T-cell (primary cell): ENCODE measurements around the gene HECW1. TPM values are rescaled to one million over a fixed set of nuclear protein-coding genes. Genes with fewer than 3 reads are reported as not detected.
"Not testable (repeated sequence)": the region's sequence is repeated elsewhere in the genome, so short reads cannot be mapped to it uniquely, and the experiment has no call there.

ENCODE experiments used
- ATAC-seq, 4 experiments: fragments of 200-7000 bp in 3 of 4; fragments of 150-1000 bp in 1 of 4; cut with Tn5 transposase; replicated peaks in 1 of 4; 1 replicate in 3 of 4; 2 replicates in 1 of 4; pipeline ENCODE4 v1.10.0; 2021; ENCODE audit warnings: moderate library complexity in 3 of 4, mild to moderate bottlenecking in 2 of 4, moderate number of reproducible peaks in 1 of 4
- CTCF ChIA-PET, 2 donors: fragments of 300-600 bp; sonication (Branson Sonifier 250); formaldehyde crosslinking; loops; one replicate each; lab custom pipeline; 2022; ENCODE audit warnings: antibody characterized with exemption in 2 of 2; lab: Charles Lee
- POLR2A ChIA-PET, 2 donors: fragments of 300-600 bp; sonication (Branson Sonifier 250); formaldehyde crosslinking; loops; one replicate each; lab custom pipeline; 2022; ENCODE audit warnings: antibody characterized with exemption in 2 of 2; lab: Charles Lee
- DNase-seq, 35 experiments: peaks; one replicate each; pipeline versions ENCODE4 v3.0.0 to v3.0.0-alpha.2; 2013 to 2023
- H3K27ac ChIP-seq: one replicate; pipeline ENCODE4 v1.5.1; 2013; ENCODE audit warnings: low read length
- H3K27me3 ChIP-seq, 2 experiments: replicated peaks in 1 of 2; 1 replicate in 1 of 2; 2 replicates in 1 of 2; pipeline versions ENCODE4 v1.6.1 to v1.7.0; 2013; ENCODE audit warnings: low read length in 1 of 2, mixed read lengths in 1 of 2; ENCODE audit not compliant: control insufficient read depth in 2 of 2, insufficient read depth in 2 of 2; ENCODE audit errors: extremely low read depth in 1 of 2
- H3K36me3 ChIP-seq, 2 donors: 1 replicate in 1 of 2; 2 replicates in 1 of 2; pipeline versions ENCODE4 v1.6.1 to v1.7.0; 2013; ENCODE audit warnings: low read length in 1 of 2; ENCODE audit not compliant: control insufficient read depth in 2 of 2, insufficient read depth in 1 of 2; ENCODE audit errors: extremely low read depth in 1 of 2
- H3K4me1 ChIP-seq, 2 experiments: 1 replicate in 1 of 2; 2 replicates in 1 of 2; pipeline versions ENCODE4 v1.6.1 to v1.7.0; 2013; ENCODE audit warnings: low read length in 2 of 2, mixed read lengths in 1 of 2; ENCODE audit not compliant: insufficient read depth in 2 of 2, control insufficient read depth in 1 of 2; ENCODE audit errors: extremely low read depth in 1 of 2
- H3K4me3 ChIP-seq, 2 donors: 1 replicate in 1 of 2; 2 replicates in 1 of 2; pipeline versions ENCODE4 v1.5.1 to v1.7.0; 2013; ENCODE audit warnings: mild to moderate bottlenecking in 2 of 2, low read length in 1 of 2, moderate library complexity in 1 of 2; ENCODE audit not compliant: control insufficient read depth in 1 of 2; ENCODE audit errors: extremely low read depth in 1 of 2
- H3K9me3 ChIP-seq: 2 replicates; pipeline ENCODE4 v1.7.0; 2013
- H3K27ac Mint-ChIP-seq, 2 donors: one replicate each; pipeline ENCODE4 v1.8.0; 2020 to 2021; ENCODE audit warnings: mild to moderate bottlenecking in 2 of 2, mixed read lengths in 2 of 2
- H3K27me3 Mint-ChIP-seq, 2 donors: one replicate each; pipeline ENCODE4 v1.8.0; 2021 to 2022; ENCODE audit warnings: mixed read lengths in 2 of 2
- H3K36me3 Mint-ChIP-seq: one replicate; pipeline ENCODE4 v1.8.0; 2021; ENCODE audit warnings: mixed read lengths
- H3K4me1 Mint-ChIP-seq, 3 donors: one replicate each; pipeline ENCODE4 v1.8.0; 2020 to 2022; ENCODE audit warnings: mixed read lengths in 3 of 3, mild to moderate bottlenecking in 1 of 3
- H3K4me3 Mint-ChIP-seq, 3 donors: one replicate each; pipeline ENCODE4 v1.8.0; 2020 to 2022; ENCODE audit warnings: mild to moderate bottlenecking in 3 of 3, mixed read lengths in 3 of 3, moderate library complexity in 3 of 3
- H3K9me3 Mint-ChIP-seq, 3 donors: one replicate each; pipeline ENCODE4 v1.8.0; 2020 to 2022; ENCODE audit warnings: mixed read lengths in 3 of 3
- WGBS: methylation state at CpG from one replicate; pipeline ENCODE4 v1.1.5; 2013; ENCODE audit warnings: missing lambda C conversion rate; ENCODE audit not compliant: insufficient coverage; 5-methylcytosine and 5-hydroxymethylcytosine counted together
- total RNA-seq, 35 experiments: library from RNA in 6 of 35; stranded (reverse) in 6 of 35; fragments of 120-200 nt in 1 of 35; gene quantifications; one replicate each; pipeline versions ENCODE4 v1.2.1 to v1.2.4 and lab custom pipeline; 2013 to 2026

HECW1 gene
- total RNA-seq, 5 donors from 2014 or later (not counting 1 experiment from before 2014, with no cell fraction given): not detected

- Mint-ChIP-seq H3K4me1 (no peaks in the 10 kb centered on the region), H3K36me3 (no peaks in the 10 kb centered on the region), H3K27ac (no peak overlapping the region), H3K4me3 (no peak overlapping the region), H3K9me3 (no peaks in the 10 kb centered on the region), H3K27me3 (peaks cover 2 to 7% of the 10 kb centered on the region in 2 donors)
- DNase-seq: no peak
- CTCF ChIA-PET: no interaction called here
- no peaks in the 10 kb centered on the region for H3K36me3 ChIP-seq
- 94% methylated on average over 2 of the region's 8 CpGs for WGBS
- H3K4me3 ChIP-seq: no peak overlapping the region
- peaks cover 0 to 11% of the 10 kb centered on the region in 2 experiments for H3K27me3 ChIP-seq
- H3K4me1 ChIP-seq: no peaks in the 10 kb centered on the region
- POLR2A ChIA-PET: no interaction called here
- H3K27ac ChIP-seq: no peak overlapping the region
- ATAC-seq: no peak
- no peaks in the 10 kb centered on the region for H3K9me3 ChIP-seq
Measured at GRCh38 chr7:43332193-43332796, 219.8 kb downstream of the HECW1 start.

GRCh38 chr7:43337191-43337590, 224.7 kb downstream of the HECW1 start:
- POLR2A ChIA-PET: no interaction called here
- H3K9me3 Mint-ChIP-seq: no peaks in the 10 kb centered on the region
- peaks cover 8 to 19% of the 10 kb centered on the region in 2 donors for H3K27me3 Mint-ChIP-seq
- Histone ChIP-seq H3K27me3 (peaks cover 0 to 3% of the 10 kb centered on the region in 2 experiments), H3K4me3 (no peak overlapping the region), H3K36me3 (no peaks in the 10 kb centered on the region), H3K9me3 (no peaks in the 10 kb centered on the region), H3K4me1 (no peaks in the 10 kb centered on the region), H3K27ac (no peak overlapping the region)
- no peak for DNase-seq
- CTCF ChIA-PET: no interaction called here
- no peak overlapping the region for H3K27ac Mint-ChIP-seq
- no peaks in the 10 kb centered on the region for H3K36me3 Mint-ChIP-seq
- H3K4me1 Mint-ChIP-seq: no peaks in the 10 kb centered on the region
- no peak for ATAC-seq
- no peak overlapping the region for H3K4me3 Mint-ChIP-seq

GRCh38 chr7:43337811-43338210, 225.4 kb downstream of the HECW1 start:
- no peak for ATAC-seq
- ChIA-PET CTCF (no interaction called here), POLR2A (no interaction called here)
- no peaks in the 10 kb centered on the region for H3K36me3 ChIP-seq
- Mint-ChIP-seq H3K9me3 (no peaks in the 10 kb centered on the region), H3K4me1 (no peaks in the 10 kb centered on the region), H3K4me3 (no peak overlapping the region), H3K27me3 (peaks cover 13 to 19% of the 10 kb centered on the region in 2 donors), H3K27ac (no peak overlapping the region), H3K36me3 (no peaks in the 10 kb centered on the region)
- H3K27me3 ChIP-seq: peaks cover 0 to 3% of the 10 kb centered on the region in 2 experiments
- H3K9me3 ChIP-seq: no peaks in the 10 kb centered on the region
- no peak overlapping the region for H3K4me3 ChIP-seq
- no peak for DNase-seq
- no peaks in the 10 kb centered on the region for H3K4me1 ChIP-seq
- WGBS: 75% methylated on average over 1 of the region's 1 CpG
- no peak overlapping the region for H3K27ac ChIP-seq

- Mint-ChIP-seq H3K4me3 (no peak overlapping the region), H3K27me3 (peaks cover 27 to 33% of the 10 kb centered on the region in 2 donors), H3K27ac (no peak overlapping the region), H3K36me3 (no peaks in the 10 kb centered on the region), H3K9me3 (no peaks in the 10 kb centered on the region), H3K4me1 (no peaks in the 10 kb centered on the region)
- Histone ChIP-seq H3K9me3 (no peaks in the 10 kb centered on the region), H3K4me3 (no peak overlapping the region), H3K4me1 (no peaks in the 10 kb centered on the region), H3K36me3 (no peaks in the 10 kb centered on the region), H3K27ac (no peak overlapping the region), H3K27me3 (peaks cover 0 to 4% of the 10 kb centered on the region in 2 experiments)
- POLR2A ChIA-PET: no interaction called here
- DNase-seq (no peak), ATAC-seq (no peak)
- no CpG with 5 or more reads among the region's 2 CpGs for WGBS
- CTCF ChIA-PET: no interaction called here
Measured at GRCh38 chr7:43341132-43341531, 228.7 kb downstream of the HECW1 start.

GRCh38 chr7:43343417-43343816, 231.0 kb downstream of the HECW1 start:
- H3K9me3 ChIP-seq, CTCF ChIA-PET, H3K4me1 Mint-ChIP-seq, H3K27ac ChIP-seq, H3K27me3 ChIP-seq, DNase-seq, POLR2A ChIA-PET, H3K27ac Mint-ChIP-seq, H3K9me3 Mint-ChIP-seq, H3K4me3 Mint-ChIP-seq, H3K36me3 ChIP-seq, H3K36me3 Mint-ChIP-seq, H3K4me1 ChIP-seq, ATAC-seq, H3K4me3 ChIP-seq: not testable (repeated sequence)
- H3K27me3 Mint-ChIP-seq: peaks cover 39 to 41% of the 10 kb centered on the region in 2 donors
- WGBS: no CpG with 5 or more reads among the region's 4 CpGs

- CTCF ChIA-PET, H3K27ac Mint-ChIP-seq, H3K4me3 ChIP-seq, ATAC-seq, H3K4me1 ChIP-seq, DNase-seq, H3K9me3 Mint-ChIP-seq, H3K27me3 ChIP-seq, H3K4me3 Mint-ChIP-seq, H3K36me3 ChIP-seq, H3K4me1 Mint-ChIP-seq, H3K36me3 Mint-ChIP-seq, POLR2A ChIA-PET, H3K9me3 ChIP-seq, H3K27ac ChIP-seq: not testable (repeated sequence)
- peaks cover 40 to 45% of the 10 kb centered on the region in 2 donors for H3K27me3 Mint-ChIP-seq
- no CpG with 5 or more reads among the region's 1 CpG for WGBS
Measured at GRCh38 chr7:43345696-43346095, 233.2 kb downstream of the HECW1 start.

GRCh38 chr7:43351683-43352082, 239.2 kb downstream of the HECW1 start:
- H3K27ac ChIP-seq: no peak overlapping the region
- ChIA-PET CTCF (interaction anchor here in 1 of 2 donors (0.7 kb wide), 1 partner anchor 56 kb away, joined by 3 read pairs; no protein-coding TSS in a partner anchor), POLR2A (no interaction called here)
- no peak overlapping the region for H3K4me3 ChIP-seq
- Mint-ChIP-seq H3K36me3 (peaks cover 9% of the 10 kb centered on the region), H3K27ac (no peak overlapping the region), H3K9me3 (peaks cover 6 to 19% (median 8%) of the 10 kb centered on the region in 3 donors), H3K27me3 (peaks cover 41 to 50% of the 10 kb centered on the region in 2 donors), H3K4me1 (no peaks in the 10 kb centered on the region), H3K4me3 (no peak overlapping the region)
- no peaks in the 10 kb centered on the region for H3K9me3 ChIP-seq
- peaks cover 0 to 5% of the 10 kb centered on the region in 2 experiments for H3K27me3 ChIP-seq
- ATAC-seq: no peak
- no peaks in the 10 kb centered on the region for H3K4me1 ChIP-seq
- no peak for DNase-seq
- no peaks in the 10 kb centered on the region for H3K36me3 ChIP-seq
- WGBS: 80% methylated on average over 3 of the region's 3 CpGs
